RPMI8226 (cell line): Measurements from ENCODE around the gene POM121C.
A peak's percentile ranks its signal among the peaks of the same experiment; 100 is the strongest.
"Not testable (repeated sequence)": the region's sequence is repeated elsewhere in the genome, so short reads cannot be mapped to it uniquely, and the experiment has no call there.

Source experiments
- DNase-seq: peaks from one replicate; pipeline ENCODE4 v3.0.0-alpha.2; 2015

POM121C gene

GRCh38 chr7:75485979-75486643, at the start of gene POM121C:
Gene POM121C (minus strand): TSS chr7:75486299. CDS start chr7:75441496, 44,803 bp downstream.
- DNase-seq, result peak; percentile 97

- no peak for DNase-seq
These were observed 48.7 kb upstream of the POM121C start for GRCh38 chr7:75534727-75535307.

GRCh38 chr7:75533926-75534325, 47.8 kb upstream of the POM121C start:
- no peak for DNase-seq

GRCh38 chr7:75532639-75533038, 46.5 kb upstream of the POM121C start:
- no peak for DNase-seq

GRCh38 chr7:75531359-75531821, 45.3 kb upstream of the POM121C start:
- no peak for DNase-seq

GRCh38 chr7:75527224-75527722, 41.2 kb upstream of the POM121C start:
- not testable (repeated sequence) for DNase-seq

- DNase-seq, result not testable (repeated sequence)
These were observed 35.6 kb upstream of the POM121C start for GRCh38 chr7:75521727-75522126.

- DNase-seq, result not testable (repeated sequence)
These were observed 32.7 kb upstream of the POM121C start for GRCh38 chr7:75518842-75519241.

- DNase-seq, result not testable (repeated sequence)
These were observed 22.9 kb upstream of the POM121C start for GRCh38 chr7:75509033-75509432.

GRCh38 chr7:75492020-75492419, 5.9 kb upstream of the POM121C start, which contains the start of gene SPDYE5:
Gene SPDYE5 (plus strand): TSS chr7:75492320. CDS start chr7:75494048, 1,728 bp downstream.
- DNase-seq, result not testable (repeated sequence)

- not testable (repeated sequence) for DNase-seq
These were observed 632 bp downstream of the POM121C start for GRCh38 chr7:75485355-75485978.

- DNase-seq, result not testable (repeated sequence)
These were observed 5.8 kb downstream of the POM121C start for GRCh38 chr7:75480313-75480712.

GRCh38 chr7:75477457-75477856, 8.6 kb downstream of the POM121C start:
- not testable (repeated sequence) for DNase-seq

- not testable (repeated sequence) for DNase-seq
These were observed 15.9 kb downstream of the POM121C start for GRCh38 chr7:75470166-75470565.

GRCh38 chr7:75460541-75460940, 25.6 kb downstream of the POM121C start:
- not testable (repeated sequence) for DNase-seq

GRCh38 chr7:75458034-75458433, 28.1 kb downstream of the POM121C start:
- not testable (repeated sequence) for DNase-seq

GRCh38 chr7:75456403-75456802, 29.7 kb downstream of the POM121C start:
- DNase-seq, result not testable (repeated sequence)

GRCh38 chr7:75452494-75452955, 33.6 kb downstream of the POM121C start:
- not testable (repeated sequence) for DNase-seq

- DNase-seq, result not testable (repeated sequence)
These were observed 36.2 kb downstream of the POM121C start for GRCh38 chr7:75449946-75450345.

- DNase-seq, result not testable (repeated sequence)
These were observed 43.5 kb downstream of the POM121C start for GRCh38 chr7:75442465-75443111.

- DNase-seq, result not testable (repeated sequence)
These were observed 44.0 kb downstream of the POM121C start for GRCh38 chr7:75442101-75442464.

- not testable (repeated sequence) for DNase-seq
These were observed 47.1 kb downstream of the POM121C start for GRCh38 chr7:75439000-75439399.

GRCh38 chr7:75423481-75423880, 62.6 kb downstream of the POM121C start:
- DNase-seq, result not testable (repeated sequence)
